ENCODE results near the gene SNAP47.

SNAP47 gene

GRCh38 chr1:227805606-227806197 is 70.5 kb downstream of the SNAP47 start:
- no peak for DNase-seq

GRCh38 chr1:227808566-227808965 is 73.3 kb downstream of the SNAP47 start:
- DNase-seq = no peak

GRCh38 chr1:227809026-227809425 is 73.8 kb downstream of the SNAP47 start:
- no peak for DNase-seq

- DNase-seq = no peak
Measured at GRCh38 chr1:227813962-227814361, 78.7 kb downstream of the SNAP47 start.

GRCh38 chr1:227815468-227816409 is 80.5 kb downstream of the SNAP47 start, which contains the start of gene PRSS38:
Gene PRSS38 (plus strand): TSS chr1:227815675. CDS start chr1:227815717, 42 bp downstream.
- no peak for DNase-seq

- DNase-seq = peak; percentile 23
Measured at GRCh38 chr1:227816750-227817446, 81.7 kb downstream of the SNAP47 start.

- no peak for DNase-seq
Measured at GRCh38 chr1:227823537-227823936, 88.3 kb downstream of the SNAP47 start.

- DNase-seq = no peak
Measured at GRCh38 chr1:227824204-227824603, 89.0 kb downstream of the SNAP47 start.

- no peak for DNase-seq
Measured at GRCh38 chr1:227828786-227829185, 93.6 kb downstream of the SNAP47 start.
